SW480 (cell line): ENCODE measurements around the gene FGF11.

Experiments
- DNase-seq: peaks from one replicate; pipeline ENCODE4 v3.0.0-alpha.2; 2016; ENCODE audit warnings: low spot score

Gene FGF11

GRCh38 chr17:7439462-7440112 lies at the start of gene FGF11:
Gene FGF11 (plus strand): TSS chr17:7439512. CDS start chr17:7439621, 109 bp downstream.
- no peak for DNase-seq

- DNase-seq, result no peak
These were observed 49.1 kb upstream of the FGF11 start for GRCh38 chr17:7389924-7390910.

GRCh38 chr17:7391307-7391706 lies 48.0 kb upstream of the FGF11 start:
- DNase-seq, result no peak

GRCh38 chr17:7392696-7393612 lies 46.4 kb upstream of the FGF11 start:
- DNase-seq, result no peak

- peak; percentile 58 for DNase-seq
These were observed 45.5 kb upstream of the FGF11 start for GRCh38 chr17:7393613-7394451.

- DNase-seq, result peak; percentile 90
These were observed 44.7 kb upstream of the FGF11 start, which contains the start of gene PLSCR3 for GRCh38 chr17:7394452-7395191. Gene PLSCR3 (minus strand): TSS chr17:7394525. CDS start chr17:7394110, 415 bp downstream.

- no peak for DNase-seq
These were observed 43.2 kb upstream of the FGF11 start for GRCh38 chr17:7396147-7396546.

GRCh38 chr17:7398612-7399011 lies 40.7 kb upstream of the FGF11 start:
- no peak for DNase-seq

- no peak for DNase-seq
These were observed 36.1 kb upstream of the FGF11 start for GRCh38 chr17:7403043-7403726.

- DNase-seq, result peak; percentile 73
These were observed 35.7 kb upstream of the FGF11 start for GRCh38 chr17:7403727-7403976.

GRCh38 chr17:7403977-7404736 lies 35.2 kb upstream of the FGF11 start, which contains the start of gene TMEM256:
Gene TMEM256 (minus strand): TSS chr17:7404097. CDS start chr17:7404084, 13 bp downstream.
- DNase-seq, result peak; percentile 99

- no peak for DNase-seq
These were observed 34.5 kb upstream of the FGF11 start for GRCh38 chr17:7404737-7405349.

GRCh38 chr17:7405350-7406234 lies 33.7 kb upstream of the FGF11 start:
- no peak for DNase-seq

GRCh38 chr17:7406235-7406825 lies 33.0 kb upstream of the FGF11 start:
- DNase-seq, result no peak

- no peak for DNase-seq
These were observed 32.2 kb upstream of the FGF11 start for GRCh38 chr17:7407082-7407481.

- no peak for DNase-seq
These were observed 31.6 kb upstream of the FGF11 start, which contains the start of gene NLGN2 for GRCh38 chr17:7407485-7408251. Gene NLGN2 (plus strand): TSS chr17:7407845. CDS start chr17:7408256, 411 bp downstream.
